GM12801 (cell line): ENCODE data around the gene CHD2.

ENCODE experiments used
- TF ChIP-seq, protein P1 (sequence below): IDR thresholded peaks from one replicate; pipeline ENCODE4 v1.5.1; 2011; ENCODE audit warnings: control low read depth; ENCODE audit not compliant: insufficient read length; ENCODE audit errors: extremely low read depth

CHD2 gene

DNA sequence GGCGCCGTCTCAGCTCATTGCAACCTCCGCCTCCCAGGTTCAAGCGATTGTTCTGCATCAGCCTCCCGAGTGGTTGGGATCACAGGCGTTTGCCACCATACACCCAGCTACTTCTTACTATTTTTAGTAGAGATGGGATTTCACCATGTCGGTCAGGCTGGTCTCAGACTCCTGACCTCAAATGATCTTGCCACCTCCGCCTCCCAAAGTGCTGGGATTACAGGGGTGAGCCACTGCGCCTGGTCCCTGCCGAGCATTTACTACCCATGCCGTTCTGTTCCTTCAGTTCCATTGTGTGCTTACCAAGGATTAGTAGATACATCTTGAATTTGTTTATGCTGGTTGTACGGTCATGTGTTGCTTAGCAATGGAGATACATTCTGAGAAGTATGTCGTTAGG, 10.3 kb downstream of the CHD2 start:
- TF ChIP-seq, protein P1, sequence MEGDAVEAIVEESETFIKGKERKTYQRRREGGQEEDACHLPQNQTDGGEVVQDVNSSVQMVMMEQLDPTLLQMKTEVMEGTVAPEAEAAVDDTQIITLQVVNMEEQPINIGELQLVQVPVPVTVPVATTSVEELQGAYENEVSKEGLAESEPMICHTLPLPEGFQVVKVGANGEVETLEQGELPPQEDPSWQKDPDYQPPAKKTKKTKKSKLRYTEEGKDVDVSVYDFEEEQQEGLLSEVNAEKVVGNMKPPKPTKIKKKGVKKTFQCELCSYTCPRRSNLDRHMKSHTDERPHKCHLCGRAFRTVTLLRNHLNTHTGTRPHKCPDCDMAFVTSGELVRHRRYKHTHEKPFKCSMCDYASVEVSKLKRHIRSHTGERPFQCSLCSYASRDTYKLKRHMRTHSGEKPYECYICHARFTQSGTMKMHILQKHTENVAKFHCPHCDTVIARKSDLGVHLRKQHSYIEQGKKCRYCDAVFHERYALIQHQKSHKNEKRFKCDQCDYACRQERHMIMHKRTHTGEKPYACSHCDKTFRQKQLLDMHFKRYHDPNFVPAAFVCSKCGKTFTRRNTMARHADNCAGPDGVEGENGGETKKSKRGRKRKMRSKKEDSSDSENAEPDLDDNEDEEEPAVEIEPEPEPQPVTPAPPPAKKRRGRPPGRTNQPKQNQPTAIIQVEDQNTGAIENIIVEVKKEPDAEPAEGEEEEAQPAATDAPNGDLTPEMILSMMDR, result no peak

DNA sequence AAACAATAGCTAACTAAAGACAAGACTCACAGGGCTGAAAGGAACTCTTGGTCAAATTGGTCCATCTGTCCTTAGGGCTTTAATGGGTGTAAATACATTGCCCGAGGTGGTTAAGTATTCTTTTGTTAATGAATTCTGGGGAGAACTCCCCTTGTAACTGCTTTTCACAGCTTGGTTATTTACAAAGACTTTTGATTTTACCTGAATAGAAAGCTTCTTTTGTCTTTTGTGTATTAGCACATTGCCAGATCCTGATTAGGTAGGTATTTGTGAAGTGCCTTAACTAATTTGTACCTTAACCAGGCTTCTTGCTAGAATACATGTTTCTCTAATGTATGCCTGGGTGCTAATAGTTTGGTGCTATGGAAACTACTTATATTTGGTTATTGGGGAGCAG, 14.0 kb downstream of the CHD2 start:
- TF ChIP-seq, protein P1, result no peak

DNA sequence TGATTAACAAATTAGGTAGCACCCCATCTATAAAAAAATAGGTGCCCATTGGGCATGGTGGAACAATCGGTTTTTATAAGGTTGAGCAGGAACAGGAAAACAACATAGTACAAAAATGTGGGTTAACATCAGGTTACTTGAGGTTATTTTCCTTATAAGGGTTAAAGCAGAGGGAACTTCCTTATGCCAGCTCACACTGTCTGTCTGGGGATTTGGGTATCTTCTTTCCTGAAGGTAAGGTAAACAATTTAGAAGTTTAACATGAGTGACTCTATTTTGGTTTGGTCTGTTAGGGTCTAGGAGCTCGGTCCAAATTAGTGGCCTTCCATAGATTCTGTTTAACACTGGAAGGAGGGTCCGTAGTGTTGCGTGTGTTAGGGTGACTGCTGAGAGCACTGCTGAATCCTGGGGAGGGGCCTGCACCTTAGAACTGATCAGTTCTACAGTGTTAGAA, 14.7 kb downstream of the CHD2 start:
- TF ChIP-seq, protein P1, result no peak

DNA sequence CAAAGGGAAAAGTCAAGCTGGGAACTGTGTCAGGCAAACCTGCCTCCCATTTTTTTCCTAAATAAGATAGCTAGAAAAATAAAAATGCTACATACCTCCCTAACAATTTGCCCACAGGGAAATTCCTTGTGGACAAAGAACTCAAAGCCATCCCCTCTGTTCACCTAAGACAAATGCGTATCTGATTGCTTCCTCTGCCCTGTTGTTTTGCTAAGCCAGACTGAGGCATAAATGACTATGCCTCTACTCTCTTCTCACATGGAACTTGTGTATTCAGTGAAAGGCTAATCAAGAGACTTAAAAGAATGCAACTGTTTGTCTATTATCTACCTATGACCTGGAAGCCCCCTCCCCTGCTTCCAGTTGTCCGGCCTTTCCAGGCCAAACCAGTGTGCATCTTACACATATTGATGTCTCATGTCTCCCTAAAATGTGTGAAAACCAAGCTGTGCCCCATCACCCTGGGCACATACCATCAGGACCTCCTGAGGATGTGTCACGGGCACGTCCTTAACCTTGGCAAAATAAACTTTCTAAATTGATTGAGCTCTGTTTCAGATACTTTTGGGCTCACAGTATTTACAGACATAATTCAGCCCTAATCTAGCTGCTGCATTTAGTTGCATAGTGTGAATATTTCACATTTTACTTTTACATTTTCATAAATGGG, 15.8 kb downstream of the CHD2 start:
- TF ChIP-seq, protein P1, result no peak

DNA sequence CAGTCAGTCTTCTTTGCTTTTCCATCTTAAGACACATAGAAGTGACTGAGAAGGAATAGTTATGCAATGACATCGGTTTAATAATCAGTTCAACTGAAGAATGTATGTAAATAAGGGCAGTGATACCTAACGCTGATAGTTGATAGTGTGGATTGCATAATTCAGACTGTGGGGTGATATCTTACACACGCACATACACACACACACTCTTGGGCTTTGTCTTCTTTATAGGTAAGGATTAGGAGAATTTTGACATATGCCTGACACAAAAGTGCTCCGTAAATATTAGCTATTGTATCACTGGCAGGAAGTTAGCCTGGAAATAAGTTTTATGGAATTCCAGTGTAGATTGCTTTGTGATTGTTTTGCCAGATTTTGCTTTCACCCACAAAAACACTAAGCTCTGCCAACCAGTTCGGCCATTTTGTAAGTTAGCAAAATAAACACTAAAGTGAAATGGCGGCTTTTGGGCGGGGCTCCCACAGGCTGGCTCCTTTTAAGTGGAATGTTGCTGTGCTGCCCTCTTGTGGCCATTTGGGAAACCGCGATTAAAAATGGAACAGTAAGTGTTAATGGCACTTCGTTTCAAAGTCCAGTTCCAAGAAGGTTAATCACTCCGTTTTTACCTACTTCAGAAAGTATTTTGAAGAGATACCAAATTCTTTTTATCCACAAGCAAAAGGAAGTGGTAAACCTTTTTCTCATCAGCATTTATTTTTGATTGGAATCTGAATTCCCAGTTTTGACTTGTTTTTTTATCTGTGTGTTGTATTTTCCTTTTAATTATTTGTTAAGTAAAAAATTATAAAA, 17.7 kb downstream of the CHD2 start:
- TF ChIP-seq, protein P1, result peak; percentile 54

DNA sequence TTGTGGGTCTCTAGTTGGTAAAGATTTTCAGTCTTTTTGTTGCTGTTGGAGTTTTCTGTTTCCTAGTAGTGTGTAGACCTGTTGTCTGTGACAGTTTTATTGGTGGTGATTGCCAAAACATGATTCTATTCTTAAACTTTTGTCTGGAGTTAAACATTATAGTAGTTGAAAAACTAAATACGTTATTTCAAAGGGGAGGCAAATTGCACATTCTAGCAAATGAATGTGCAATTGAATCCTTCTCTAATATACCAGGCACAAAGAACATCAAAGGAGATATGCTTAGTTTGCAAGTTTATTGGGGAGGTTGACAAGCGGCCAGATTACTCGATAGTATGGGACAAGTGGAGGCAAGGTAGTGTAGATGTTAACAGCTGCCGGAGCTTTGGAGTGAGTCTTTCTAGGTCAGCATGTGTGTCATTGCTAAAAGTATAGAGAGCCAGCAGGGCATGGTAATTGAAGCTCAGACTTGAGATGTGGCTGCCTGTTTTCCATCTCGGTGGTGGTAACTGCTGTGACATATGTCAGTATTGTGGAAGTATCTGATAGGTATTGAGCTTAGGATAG, 20.6 kb downstream of the CHD2 start:
- TF ChIP-seq, protein P1, result no peak
